ENCODE measurements around the gene LSG1. TPM values are rescaled to one million over a fixed set of nuclear protein-coding genes. Genes with fewer than 3 reads are reported as not detected.

Gene LSG1
- total and polyA plus RNA-seq, 2 experiments from 2014 or later: 49.2 to 57.1 TPM

DNA sequence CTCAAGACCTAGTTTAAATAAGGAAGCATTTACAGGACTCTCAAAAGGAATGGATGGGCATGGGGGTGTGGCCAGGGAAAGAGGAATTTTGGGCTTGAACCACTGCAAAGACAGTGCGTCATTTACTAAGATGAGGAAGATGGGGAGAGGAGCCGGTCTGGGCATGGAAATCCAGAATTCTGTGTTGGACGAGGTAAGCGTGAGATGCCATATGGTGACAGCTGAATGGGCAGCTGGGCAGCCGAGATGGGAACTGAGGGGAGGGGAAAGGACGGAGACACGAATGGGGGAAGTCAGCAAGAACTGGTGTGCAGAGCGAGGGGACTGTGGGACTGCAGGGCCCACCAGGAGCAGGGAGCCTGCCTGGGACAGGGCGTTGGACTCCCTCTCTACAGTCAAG is 63.0 kb downstream of the LSG1 start:
- Histone ChIP-seq H3K79me2 (replicated peaks; ENCODE audit: insufficient read depth) (no peaks in the 10 kb centered on the region), H3K4me2 (no peak overlapping the region), H4K20me1 (replicated peaks; ENCODE audit: insufficient read depth) (no peaks in the 10 kb centered on the region), H3K36me3 (ENCODE audit: insufficient read depth) (no peaks in the 10 kb centered on the region), H3K4me1 (ENCODE audit: insufficient read depth) (no peaks in the 10 kb centered on the region), H3K27me3 (ENCODE audit: insufficient read depth) (no peaks in the 10 kb centered on the region), H3K4me3 (no peak overlapping the region), H3F3A (replicated peaks; ENCODE audit: low read depth) (no peaks in the 10 kb centered on the region), H3K27ac (ENCODE audit: low read depth) (no peak overlapping the region), H3K9me2 (ENCODE audit: insufficient read depth) (no peaks in the 10 kb centered on the region), H2AFZ (no peak overlapping the region)
- Mint-ChIP-seq H3K4me3 (no peak overlapping the region), H3K27me3 (ENCODE audit: insufficient read depth, low read depth, poor library complexity) (peaks cover 5% of the 10 kb centered on the region), H3K27ac (no peak overlapping the region), H3K36me3 (ENCODE audit: low read depth) (peaks cover 12% of the 10 kb centered on the region; the same call in 1 of the 3 replicates), H3K9me3 (no peaks in the 10 kb centered on the region; the same call in 2 of the 3 replicates), H3K4me1 (peaks cover 3% of the 10 kb centered on the region; the same call in 2 of the 3 replicates)
- ATAC-seq (no peak), DNase-seq (ENCODE audit: low spot score) (no peak)
- TF ChIP-seq ZNF114 (CRISPR knock-in tag; IDR thresholded peaks at IDR 0.05) (no peak), ZNF331 (CRISPR knock-in tag; IDR thresholded peaks at IDR 0.05; ENCODE audit: low read depth) (no peak), STAT1 (IDR thresholded peaks at IDR 0.05; ENCODE audit: unreplicated experiment) (no peak), CREB1 (CRISPR knock-in tag; IDR thresholded peaks at IDR 0.05; ENCODE audit: low read depth) (no peak)
- TF ChIP-seq, protein P1, sequence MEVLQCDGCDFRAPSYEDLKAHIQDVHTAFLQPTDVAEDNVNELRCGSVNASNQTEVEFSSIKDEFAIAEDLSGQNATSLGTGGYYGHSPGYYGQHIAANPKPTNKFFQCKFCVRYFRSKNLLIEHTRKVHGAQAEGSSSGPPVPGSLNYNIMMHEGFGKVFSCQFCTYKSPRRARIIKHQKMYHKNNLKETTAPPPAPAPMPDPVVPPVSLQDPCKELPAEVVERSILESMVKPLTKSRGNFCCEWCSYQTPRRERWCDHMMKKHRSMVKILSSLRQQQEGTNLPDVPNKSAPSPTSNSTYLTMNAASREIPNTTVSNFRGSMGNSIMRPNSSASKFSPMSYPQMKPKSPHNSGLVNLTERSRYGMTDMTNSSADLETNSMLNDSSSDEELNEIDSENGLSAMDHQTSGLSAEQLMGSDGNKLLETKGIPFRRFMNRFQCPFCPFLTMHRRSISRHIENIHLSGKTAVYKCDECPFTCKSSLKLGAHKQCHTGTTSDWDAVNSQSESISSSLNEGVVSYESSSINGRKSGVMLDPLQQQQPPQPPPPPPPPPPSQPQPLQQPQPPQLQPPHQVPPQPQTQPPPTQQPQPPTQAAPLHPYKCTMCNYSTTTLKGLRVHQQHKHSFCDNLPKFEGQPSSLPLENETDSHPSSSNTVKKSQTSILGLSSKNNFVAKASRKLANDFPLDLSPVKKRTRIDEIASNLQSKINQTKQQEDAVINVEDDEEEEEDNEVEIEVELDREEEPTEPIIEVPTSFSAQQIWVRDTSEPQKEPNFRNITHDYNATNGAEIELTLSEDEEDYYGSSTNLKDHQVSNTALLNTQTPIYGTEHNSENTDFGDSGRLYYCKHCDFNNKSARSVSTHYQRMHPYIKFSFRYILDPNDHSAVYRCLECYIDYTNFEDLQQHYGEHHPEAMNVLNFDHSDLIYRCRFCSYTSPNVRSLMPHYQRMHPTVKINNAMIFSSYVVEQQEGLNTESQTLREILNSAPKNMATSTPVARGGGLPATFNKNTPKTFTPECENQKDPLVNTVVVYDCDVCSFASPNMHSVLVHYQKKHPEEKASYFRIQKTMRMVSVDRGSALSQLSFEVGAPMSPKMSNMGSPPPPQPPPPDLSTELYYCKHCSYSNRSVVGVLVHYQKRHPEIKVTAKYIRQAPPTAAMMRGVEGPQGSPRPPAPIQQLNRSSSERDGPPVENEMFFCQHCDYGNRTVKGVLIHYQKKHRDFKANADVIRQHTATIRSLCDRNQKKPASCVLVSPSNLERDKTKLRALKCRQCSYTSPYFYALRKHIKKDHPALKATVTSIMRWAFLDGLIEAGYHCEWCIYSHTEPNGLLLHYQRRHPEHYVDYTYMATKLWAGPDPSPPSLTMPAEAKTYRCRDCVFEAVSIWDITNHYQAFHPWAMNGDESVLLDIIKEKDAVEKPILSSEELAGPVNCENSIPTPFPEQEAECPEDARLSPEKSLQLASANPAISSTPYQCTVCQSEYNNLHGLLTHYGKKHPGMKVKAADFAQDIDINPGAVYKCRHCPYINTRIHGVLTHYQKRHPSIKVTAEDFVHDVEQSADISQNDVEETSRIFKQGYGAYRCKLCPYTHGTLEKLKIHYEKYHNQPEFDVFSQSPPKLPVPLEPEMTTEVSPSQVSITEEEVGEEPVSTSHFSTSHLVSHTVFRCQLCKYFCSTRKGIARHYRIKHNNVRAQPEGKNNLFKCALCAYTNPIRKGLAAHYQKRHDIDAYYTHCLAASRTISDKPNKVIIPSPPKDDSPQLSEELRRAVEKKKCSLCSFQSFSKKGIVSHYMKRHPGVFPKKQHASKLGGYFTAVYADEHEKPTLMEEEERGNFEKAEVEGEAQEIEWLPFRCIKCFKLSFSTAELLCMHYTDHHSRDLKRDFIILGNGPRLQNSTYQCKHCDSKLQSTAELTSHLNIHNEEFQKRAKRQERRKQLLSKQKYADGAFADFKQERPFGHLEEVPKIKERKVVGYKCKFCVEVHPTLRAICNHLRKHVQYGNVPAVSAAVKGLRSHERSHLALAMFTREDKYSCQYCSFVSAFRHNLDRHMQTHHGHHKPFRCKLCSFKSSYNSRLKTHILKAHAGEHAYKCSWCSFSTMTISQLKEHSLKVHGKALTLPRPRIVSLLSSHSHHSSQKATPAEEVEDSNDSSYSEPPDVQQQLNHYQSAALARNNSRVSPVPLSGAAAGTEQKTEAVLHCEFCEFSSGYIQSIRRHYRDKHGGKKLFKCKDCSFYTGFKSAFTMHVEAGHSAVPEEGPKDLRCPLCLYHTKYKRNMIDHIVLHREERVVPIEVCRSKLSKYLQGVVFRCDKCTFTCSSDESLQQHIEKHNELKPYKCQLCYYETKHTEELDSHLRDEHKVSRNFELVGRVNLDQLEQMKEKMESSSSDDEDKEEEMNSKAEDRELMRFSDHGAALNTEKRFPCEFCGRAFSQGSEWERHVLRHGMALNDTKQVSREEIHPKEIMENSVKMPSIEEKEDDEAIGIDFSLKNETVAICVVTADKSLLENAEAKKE (CRISPR knock-in tag; IDR thresholded peaks at IDR 0.05): no peak
